LNCAP (cell line): Measurements from ENCODE around the gene LRRC47.

Experiments used
- CTCF ChIP-seq: fragments of 450-650 bp; IDR thresholded peaks from 2 replicates; pipeline ENCODE4 v1.5.1; 2017; ENCODE audit warnings: mild to moderate bottlenecking

Gene LRRC47

GRCh38 chr1:3814771-3815561 lies 18.7 kb upstream of the LRRC47 start:
- TF ChIP-seq CTCF, result no peak

- no peak for TF ChIP-seq CTCF
These were observed 17.8 kb upstream of the LRRC47 start for GRCh38 chr1:3814065-3814464.

GRCh38 chr1:3811595-3811911 lies 15.3 kb upstream of the LRRC47 start:
- no peak for TF ChIP-seq CTCF

- no peak for TF ChIP-seq CTCF
These were observed 13.4 kb upstream of the LRRC47 start for GRCh38 chr1:3809680-3810079.

- TF ChIP-seq CTCF, result no peak
These were observed 11.5 kb upstream of the LRRC47 start for GRCh38 chr1:3807769-3808168.

- no peak for TF ChIP-seq CTCF
These were observed 8.7 kb upstream of the LRRC47 start for GRCh38 chr1:3805038-3805437.

GRCh38 chr1:3803905-3804626 lies 7.8 kb upstream of the LRRC47 start:
- no peak for TF ChIP-seq CTCF
